Measurements from ENCODE around the gene SLC25A25.
"Not testable (repeated sequence)": the region's sequence is repeated elsewhere in the genome, so short reads cannot be mapped to it uniquely, and the experiment has no call there.

The SLC25A25 gene

GRCh38 chr9:128067645-128068385 is at the start of gene SLC25A25:
TSS of gene SLC25A25 (plus strand) at chr9:128068232. CDS start at chr9:128068320, 88 bp downstream.
- peak; percentile 67 to 100 (median 99) for DNase-seq

DNA sequence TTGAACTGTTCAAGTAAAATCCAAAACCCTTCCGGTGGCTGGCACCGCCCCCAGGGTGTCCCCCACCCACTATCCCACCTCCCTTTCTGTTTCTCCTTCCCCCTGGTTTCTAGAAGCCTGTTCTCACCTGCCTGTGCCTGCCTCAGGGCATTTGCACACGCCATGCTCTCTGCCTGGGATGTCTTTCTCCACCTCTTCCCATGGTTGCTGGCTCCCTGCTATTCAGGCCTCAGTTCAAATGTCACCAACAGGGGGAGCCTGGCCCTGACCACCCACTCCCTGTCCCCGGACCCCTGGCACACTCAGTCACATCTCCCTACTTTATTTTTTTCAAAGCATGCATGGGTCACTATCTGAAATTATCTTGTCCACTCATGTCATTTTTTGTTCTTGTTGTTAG is 47.3 kb upstream of the SLC25A25 start:
- DNase-seq = no peak

DNA sequence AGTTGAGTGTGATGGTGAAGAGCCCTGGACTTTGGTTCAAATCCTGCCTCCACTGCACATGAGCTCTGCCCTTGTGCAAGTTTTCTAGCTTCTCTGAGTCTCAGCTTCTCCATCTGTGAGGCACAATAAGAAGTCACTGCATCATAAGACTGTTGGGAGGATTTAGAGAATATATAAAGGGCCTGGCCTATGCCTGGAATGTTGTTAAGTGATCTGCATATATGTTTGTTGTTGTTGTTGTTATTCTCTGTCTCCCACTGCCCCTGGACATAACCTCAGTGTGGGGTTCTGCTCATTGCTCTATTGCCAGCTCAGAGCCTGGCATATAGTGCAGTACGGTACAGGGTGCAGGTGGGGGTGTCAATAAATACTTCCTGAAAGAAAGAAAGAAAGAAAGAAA is 46.9 kb upstream of the SLC25A25 start:
- no peak for DNase-seq

- no peak for DNase-seq
Observed at GRCh38 chr9:128022886-128023285, 45.1 kb upstream of the SLC25A25 start.

DNA sequence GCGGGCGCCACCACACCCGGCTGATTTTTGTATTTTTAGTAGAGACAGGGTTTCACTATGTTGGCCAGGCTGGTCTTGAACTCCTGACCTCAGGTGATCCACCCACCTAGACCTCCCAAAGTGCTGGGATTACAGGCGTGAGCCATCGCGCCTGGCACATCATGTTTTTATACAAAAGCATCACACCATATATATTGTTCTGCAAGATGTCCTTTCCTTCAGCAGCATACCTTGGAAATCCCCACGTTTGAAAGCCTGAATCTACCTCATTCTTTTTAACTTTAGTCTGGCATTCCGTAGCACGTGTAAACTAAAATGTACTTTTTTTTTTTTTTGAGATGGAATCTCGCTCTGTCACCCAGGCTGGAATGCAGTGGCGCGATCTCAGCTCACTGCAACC is 44.4 kb upstream of the SLC25A25 start:
- DNase-seq = not testable (repeated sequence)

- DNase-seq = no peak
Observed at GRCh38 chr9:128024761-128025308, 43.2 kb upstream of the SLC25A25 start.

DNA sequence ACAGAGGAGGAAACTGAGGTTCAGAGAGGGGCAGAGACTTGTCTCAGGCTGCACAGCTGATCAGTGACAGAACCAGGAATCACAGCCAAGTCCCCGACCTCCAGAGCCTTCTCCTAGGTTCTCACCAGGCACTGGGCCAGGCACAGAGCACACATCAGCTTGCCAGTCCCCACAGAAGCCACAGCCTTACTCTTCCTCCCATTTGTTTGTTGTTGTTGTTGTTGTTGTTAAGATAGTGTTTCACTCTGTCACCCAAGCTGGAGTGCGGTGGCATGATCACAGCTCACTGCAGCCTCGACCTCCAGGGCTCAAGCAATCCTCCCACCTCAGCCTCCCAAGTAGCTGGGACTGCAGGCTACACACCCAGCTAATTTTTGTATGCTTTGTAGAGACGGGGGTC is 42.3 kb upstream of the SLC25A25 start:
- no peak for DNase-seq

GRCh38 chr9:128026255-128026772 is 41.7 kb upstream of the SLC25A25 start:
- DNase-seq = no peak

DNA sequence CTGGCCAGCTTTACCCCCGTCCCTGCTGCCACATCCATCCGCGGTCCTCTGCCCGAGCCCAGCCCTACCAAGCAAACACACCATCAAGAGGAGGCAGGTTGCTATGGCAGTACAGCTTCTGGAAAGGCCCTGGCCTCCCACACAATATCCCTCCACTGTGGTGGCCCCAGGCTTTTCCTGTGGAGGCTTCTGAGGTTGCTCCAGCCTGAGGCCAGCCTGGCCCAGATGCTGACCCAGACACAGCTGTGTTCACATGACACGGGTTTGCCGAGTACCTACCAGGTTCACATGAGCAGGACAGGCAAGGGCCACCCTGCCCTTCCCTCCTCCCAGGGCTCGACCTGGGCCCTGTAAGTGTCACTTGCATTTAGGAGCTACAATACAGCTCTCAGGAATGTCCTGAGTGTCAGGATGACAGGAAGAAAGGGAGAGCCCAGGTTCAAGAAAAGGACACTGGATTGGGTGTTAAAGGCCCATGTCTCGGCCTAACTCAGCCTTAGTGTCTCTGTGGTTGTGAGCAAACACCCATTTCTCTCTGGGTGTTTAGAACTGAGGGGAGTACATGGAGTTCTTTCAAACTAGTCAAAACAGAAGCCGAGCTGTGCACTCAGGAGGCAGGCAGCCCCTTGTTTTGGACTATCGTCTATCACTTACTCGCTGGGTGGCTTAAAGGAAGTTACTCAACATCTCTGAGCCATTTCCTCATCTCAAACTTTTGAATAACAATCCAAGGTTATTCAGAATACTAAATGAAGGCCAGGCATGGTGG is 41.1 kb upstream of the SLC25A25 start:
- DNase-seq = no peak

GRCh38 chr9:128027705-128028104 is 40.3 kb upstream of the SLC25A25 start:
- DNase-seq = no peak

DNA sequence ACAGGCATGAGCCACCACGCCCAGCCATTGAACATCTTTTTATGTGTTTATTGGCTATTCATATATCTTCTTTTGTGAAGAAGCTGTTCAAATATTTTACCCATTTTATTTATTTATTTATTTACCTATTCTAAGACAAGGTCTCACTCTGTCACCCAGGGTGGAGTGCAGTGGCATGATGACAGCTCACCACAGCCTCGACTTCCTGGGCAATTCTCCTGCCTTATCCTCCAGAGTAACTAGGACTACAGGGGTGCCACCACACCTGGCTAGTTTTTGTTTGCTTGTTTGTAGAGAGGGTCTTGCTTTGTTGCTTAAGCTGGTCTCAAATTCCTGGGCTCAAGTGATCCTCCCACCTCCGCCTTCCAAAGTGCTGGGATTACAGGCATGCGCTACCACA is 34.4 kb upstream of the SLC25A25 start:
- no peak for DNase-seq

- peak in 43 of 51 donors; percentile 4 to 82 (median 45) for DNase-seq
Observed at GRCh38 chr9:128034821-128035652, 33.0 kb upstream of the SLC25A25 start.

GRCh38 chr9:128036522-128036921 is 31.5 kb upstream of the SLC25A25 start:
- DNase-seq = not testable (repeated sequence)

DNA sequence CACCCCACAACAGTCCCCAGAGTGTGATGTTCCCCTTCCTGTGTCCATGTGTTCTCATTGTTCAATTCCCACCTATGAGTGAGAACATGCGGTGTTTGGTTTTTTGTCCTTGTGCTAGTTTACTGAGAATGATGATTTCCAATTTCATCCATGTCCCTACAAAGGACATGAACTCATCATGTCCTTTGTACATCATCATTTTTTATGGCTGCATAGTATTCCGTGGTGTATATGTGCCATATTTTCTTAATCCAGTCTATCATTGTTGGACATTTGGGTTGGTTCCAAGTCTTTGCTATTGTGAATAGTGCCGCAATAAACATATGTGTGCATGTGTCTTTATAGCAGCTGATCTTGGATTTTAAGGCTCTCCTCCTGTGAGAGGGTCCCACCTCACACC is 27.2 kb upstream of the SLC25A25 start:
- not testable (repeated sequence) for DNase-seq

- no peak for DNase-seq
Observed at GRCh38 chr9:128042043-128042442, 26.0 kb upstream of the SLC25A25 start.

DNA sequence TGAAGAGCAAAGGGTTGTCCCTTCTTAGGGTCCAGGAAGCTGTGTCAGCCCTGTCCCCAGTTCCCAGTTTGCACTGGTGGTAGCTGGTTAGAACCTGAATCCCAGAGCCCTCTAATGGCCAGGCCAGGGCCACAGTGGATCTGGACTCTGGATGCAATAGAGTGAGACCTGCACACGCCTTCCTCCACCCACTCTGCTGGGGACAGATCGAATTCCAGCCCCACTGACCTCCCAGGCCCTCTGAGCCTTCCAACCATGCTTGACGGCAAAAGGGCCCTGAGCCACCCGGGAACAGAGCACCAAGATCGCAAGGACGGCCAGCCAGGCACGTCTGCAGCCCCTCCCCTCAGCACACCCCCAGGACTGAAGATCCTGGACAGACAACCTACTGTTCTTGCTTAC is 24.6 kb upstream of the SLC25A25 start:
- DNase-seq = no peak

- not testable (repeated sequence) for DNase-seq
Observed at GRCh38 chr9:128045409-128045808, 22.6 kb upstream of the SLC25A25 start.

GRCh38 chr9:128045831-128046230 is 22.2 kb upstream of the SLC25A25 start:
- no peak for DNase-seq

DNA sequence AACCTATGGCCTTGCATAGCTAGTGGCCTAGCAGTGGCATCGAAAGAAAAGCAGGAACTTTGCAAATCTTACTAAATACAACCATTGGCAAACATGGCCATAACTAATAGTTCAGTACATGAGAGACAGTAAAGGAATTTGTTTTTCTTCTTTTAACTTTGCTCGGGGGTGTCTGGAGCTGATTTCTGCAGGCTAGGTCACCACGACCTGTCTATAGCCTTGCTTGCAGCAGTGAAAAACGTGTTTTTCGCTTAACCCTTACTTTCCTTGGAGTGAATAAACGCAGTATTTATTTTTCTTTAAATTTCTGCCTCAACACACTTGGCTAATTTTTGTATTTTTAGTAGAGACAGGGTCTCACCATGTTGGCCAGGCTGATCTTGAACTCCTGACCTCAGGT is 20.8 kb upstream of the SLC25A25 start:
- DNase-seq = no peak

GRCh38 chr9:128048663-128049062 is 19.4 kb upstream of the SLC25A25 start:
- no peak for DNase-seq

- DNase-seq = no peak
Observed at GRCh38 chr9:128049843-128050242, 18.2 kb upstream of the SLC25A25 start.
